Epithelial cell of umbilical artery (primary cell): ENCODE results near the gene MYH4. TPM values are rescaled to one million over a fixed set of nuclear protein-coding genes. Genes with fewer than 3 reads are reported as not detected.

Experiments
- total RNA-seq: library from RNA; depleted of rRNA; stranded (reverse); fragments of >200 nt; gene quantifications from 2 replicates; pipeline ENCODE4 v1.2.3, GENCODE V29; 2014

Gene MYH4
- total RNA-seq = not detected in 2 replicates

DNA sequence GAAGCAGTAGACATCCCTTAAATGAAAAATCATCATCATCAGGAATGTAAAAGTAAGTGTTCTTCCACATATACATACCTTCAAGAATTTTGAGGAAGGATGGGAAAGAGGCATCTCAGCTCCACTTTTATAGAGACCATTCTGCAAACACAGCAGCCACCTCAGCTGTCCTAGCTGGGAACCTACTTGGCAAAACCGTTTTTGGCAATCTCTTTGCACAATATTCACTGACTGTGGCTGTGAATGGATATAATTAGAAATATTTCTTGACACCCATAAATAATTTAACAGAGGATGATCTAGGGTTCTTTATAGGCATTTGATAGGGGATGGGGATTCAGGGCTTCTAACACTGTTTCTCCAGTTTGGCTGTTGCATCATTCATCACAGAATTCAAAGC, at the start of gene MYH4:
MYH4 (minus strand) TSS at position 101 of the 400 bp plus-strand sequence. CDS start 2,814 bp downstream, outside the sequence.

DNA sequence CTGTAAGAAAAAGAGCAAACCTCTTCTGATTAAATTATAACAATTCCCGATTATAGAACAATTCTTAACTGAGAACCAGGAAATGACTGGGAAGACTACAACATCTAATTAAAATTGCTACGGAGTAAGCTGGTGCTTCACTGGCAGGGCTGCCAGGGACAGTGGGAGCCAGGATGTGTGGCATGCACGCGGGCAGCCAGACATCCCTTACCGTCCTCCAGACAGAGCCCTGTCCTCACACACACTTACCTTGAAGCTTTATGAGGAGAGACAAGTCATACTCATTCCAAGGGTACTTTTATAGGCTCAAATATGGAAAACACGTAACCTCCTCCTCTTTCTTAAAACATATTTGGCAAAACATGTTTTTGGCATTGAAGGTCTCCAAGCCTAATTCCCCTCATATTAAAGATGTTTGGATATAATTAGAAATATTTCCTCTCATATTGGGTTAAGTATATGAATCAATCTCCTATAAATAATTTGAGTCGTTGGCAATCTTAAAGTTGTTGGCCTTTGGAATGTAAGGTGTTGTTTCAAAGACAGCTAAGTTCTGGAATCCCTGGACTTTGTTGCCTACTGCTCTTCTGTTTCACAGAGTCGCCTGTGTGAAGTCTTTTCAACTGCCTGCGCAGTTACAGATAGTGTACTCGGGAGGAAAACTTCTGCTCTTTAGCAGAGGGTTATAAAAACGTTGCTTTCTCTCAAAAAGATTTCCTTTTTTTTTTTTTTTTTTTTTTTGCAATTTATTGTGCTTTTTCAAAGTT, 49.1 kb upstream of the MYH4 start, which contains the start of gene MYH1:
MYH1 (minus strand) TSS at position 272 of the 767 bp plus-strand sequence. CDS start 1,900 bp downstream, outside the sequence.

DNA sequence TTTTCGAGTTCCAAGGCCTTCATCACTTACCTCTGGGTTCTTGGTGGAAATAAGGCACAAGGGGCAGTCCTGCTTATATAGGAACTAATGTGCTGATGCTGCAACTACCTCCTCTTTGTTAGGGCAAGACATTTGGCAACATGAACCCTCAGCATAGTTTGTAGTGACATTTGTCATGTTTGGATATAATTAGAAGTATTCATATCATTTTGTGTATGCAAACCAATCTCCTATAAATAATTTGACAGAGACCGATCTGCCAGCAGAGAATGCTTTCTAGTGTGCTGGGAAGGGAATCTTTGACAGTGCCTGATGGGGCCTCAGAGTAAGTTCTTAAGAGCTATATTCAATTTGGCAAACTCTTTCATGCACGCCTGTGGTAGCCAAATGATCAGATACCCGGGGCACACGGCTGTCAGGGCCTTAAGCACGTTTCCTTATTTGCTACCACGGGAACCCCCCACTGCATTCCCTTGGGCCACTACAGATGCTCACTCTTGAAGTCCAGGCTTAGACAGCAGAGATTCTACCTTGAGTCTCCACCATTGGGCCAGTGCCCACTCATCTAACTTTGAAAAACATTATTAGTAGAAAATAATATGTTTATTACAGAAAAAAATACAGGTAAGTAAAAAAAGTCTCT, 47.3 kb downstream of the MYH4 start, which contains the start of gene MYH8:
MYH8 (minus strand) TSS at position 51 of the 643 bp plus-strand sequence. CDS start 1,723 bp downstream, outside the sequence.

Other genes with a start within 250 kb of the MYH4 start
- gene MYH13, start 96.6 kb downstream of the MYH4 start, total RNA-seq = not detected in 2 replicates
- gene MYH8, start 47.6 kb downstream of the MYH4 start, total RNA-seq = not detected in 2 replicates
- not detected in 2 replicates for gene MYH1, start 49.0 kb upstream of the MYH4 start, total RNA-seq
- gene MYH2, start 80.1 kb upstream of the MYH4 start, total RNA-seq = not detected in 2 replicates
- gene MYH3, start 187.8 kb upstream of the MYH4 start, total RNA-seq = under 0.01 and 0.76 TPM in 2 replicates
- 22.4 and 30.7 TPM in 2 replicates for gene SCO1, start 228.0 kb upstream of the MYH4 start, total RNA-seq
- gene ADPRM, start 228.0 kb upstream of the MYH4 start, total RNA-seq = 12.2 and 15.3 TPM in 2 replicates